IMR-90 (cell line): Measurements from ENCODE around the gene SLC7A9. TPM values are rescaled to one million over a fixed set of nuclear protein-coding genes. Genes with fewer than 3 reads are reported as not detected.

ENCODE experiments used
- ATAC-seq: fragments of 200-7000 bp; cut with Tn5 transposase; 2 replicates; pipeline ENCODE4 v1.9.1; 2020; ENCODE audit warnings: low read depth, mild to moderate bottlenecking, moderate library complexity
- BruUV-seq: library from RNA; stranded (reverse); fragments of 400-500 nt; replicated peaks from 2 replicates; lab custom pipeline; 2021; lab: Mats Ljungman, UMichigan
- CTCF ChIA-PET: fragments of 300-600 bp; formaldehyde crosslinking; extraction: SDS; loops from one replicate; lab custom pipeline; 2021; ENCODE audit warnings: antibody characterized with exemption; lab: Yijun Ruan, JAX
- POLR2A ChIA-PET: fragments of 300-600 bp; sonication (Branson Sonifier 250); formaldehyde crosslinking; loops from one replicate; lab custom pipeline; 2022; ENCODE audit warnings: antibody characterized with exemption; ENCODE audit not compliant: unreplicated experiment; lab: Charles Lee
- DNase-seq: peaks from one replicate; pipeline ENCODE4 v3.0.0; 2013
- H2AFZ ChIP-seq: replicated peaks from 2 replicates; pipeline ENCODE3; 2013; ENCODE audit warnings: low read length, mild to moderate bottlenecking; ENCODE audit not compliant: poor library complexity
- H2AK5ac ChIP-seq: 2 replicates; pipeline ENCODE4 v1.6.1; 2013; ENCODE audit warnings: low read depth, low read length, inconsistent platforms
- H2AK9ac ChIP-seq: replicated peaks from 2 replicates; pipeline ENCODE3; 2013; ENCODE audit warnings: mild to moderate bottlenecking, low read depth, low read length, moderate library complexity; ENCODE audit not compliant: poor library complexity
- H2BK120ac ChIP-seq: 2 replicates; pipeline ENCODE4 v1.6.1; 2013; ENCODE audit warnings: low read depth, low read length, inconsistent platforms
- H2BK15ac ChIP-seq: 3 replicates; pipeline ENCODE4 v1.6.1; 2013; ENCODE audit warnings: low read depth, low read length, inconsistent platforms
- H2BK20ac ChIP-seq: 2 replicates; pipeline ENCODE4 v1.6.1; 2013; ENCODE audit warnings: low read depth, mild to moderate bottlenecking, inconsistent platforms, low read length, moderate library complexity
- H2BK5ac ChIP-seq: 2 replicates; pipeline ENCODE4 v1.6.1; 2013; ENCODE audit warnings: mild to moderate bottlenecking, low read depth, low read length, inconsistent platforms; ENCODE audit not compliant: poor library complexity, severe bottlenecking
- H3K14ac ChIP-seq: replicated peaks from 2 replicates; pipeline ENCODE4 v1.6.1; 2013; ENCODE audit warnings: low read depth, low read length, inconsistent platforms
- H3K18ac ChIP-seq: 2 replicates; pipeline ENCODE4 v1.6.1; 2013; ENCODE audit warnings: low read depth, low read length, control low read depth
- H3K23ac ChIP-seq: 2 replicates; pipeline ENCODE4 v1.6.1; 2013; ENCODE audit warnings: low read depth, low read length, inconsistent platforms
- H3K27ac ChIP-seq: 2 replicates; pipeline ENCODE4 v1.5.1; 2013; ENCODE audit warnings: mild to moderate bottlenecking, control low read depth, low read length; ENCODE audit not compliant: insufficient read depth
- H3K27me3 ChIP-seq: 2 replicates; pipeline ENCODE4 v1.6.1; 2013; ENCODE audit warnings: low read length; ENCODE audit not compliant: control insufficient read depth, insufficient read depth
- H3K36me3 ChIP-seq: 2 replicates; pipeline ENCODE4 v1.6.1; 2013; ENCODE audit warnings: low read length, mixed read lengths; ENCODE audit not compliant: control insufficient read depth, insufficient read depth
- H3K4ac ChIP-seq: 2 replicates; pipeline ENCODE4 v1.6.1; 2013; ENCODE audit warnings: low read depth, low read length, inconsistent platforms
- H3K4me1 ChIP-seq: 2 replicates; pipeline ENCODE4 v1.6.1; 2013; ENCODE audit warnings: low read length, mixed read lengths; ENCODE audit not compliant: control insufficient read depth, insufficient read depth
- H3K4me2 ChIP-seq: 2 replicates; pipeline ENCODE4 v1.6.1; 2013; ENCODE audit warnings: low read depth, mild to moderate bottlenecking, control low read depth, low read length, moderate library complexity
- H3K4me3 ChIP-seq: 2 replicates; pipeline ENCODE4 v1.5.1; 2013; ENCODE audit warnings: low read depth, mild to moderate bottlenecking, control low read depth, low read length, moderate library complexity; ENCODE audit not compliant: insufficient read depth
- H3K56ac ChIP-seq: 2 replicates; pipeline ENCODE4 v1.6.1; 2013; ENCODE audit warnings: low read length, inconsistent platforms; ENCODE audit not compliant: insufficient read depth; ENCODE audit errors: extremely low read depth
- H3K79me1 ChIP-seq, 2 experiments: 2 replicates each; pipeline ENCODE4 v1.6.1; 2013; ENCODE audit warnings: low read length in 2 of 2, inconsistent platforms in 1 of 2, low read depth in 1 of 2
- H3K9ac ChIP-seq: 2 replicates; pipeline ENCODE4 v1.6.1; 2013; ENCODE audit warnings: low read depth, low read length, control low read depth
- H3K9me1 ChIP-seq: 2 replicates; pipeline ENCODE4 v1.6.1; 2013; ENCODE audit warnings: low read length, inconsistent platforms; ENCODE audit not compliant: insufficient read depth
- H3K9me3 ChIP-seq: 2 replicates; pipeline ENCODE4 v1.6.1; 2013; ENCODE audit warnings: low read length; ENCODE audit not compliant: control insufficient read depth, insufficient read depth
- H4K20me1 ChIP-seq: 2 replicates; pipeline ENCODE4 v1.6.1; 2013; ENCODE audit warnings: low read length, inconsistent platforms; ENCODE audit not compliant: insufficient read depth
- H4K5ac ChIP-seq: 2 replicates; pipeline ENCODE4 v1.6.1; 2013; ENCODE audit warnings: mild to moderate bottlenecking, low read depth, low read length, control low read depth
- H4K8ac ChIP-seq, 2 experiments: 2 replicates each; pipeline ENCODE4 v1.6.1; 2013; ENCODE audit warnings: low read depth in 2 of 2, low read length in 2 of 2, control low read depth in 1 of 2, inconsistent platforms in 1 of 2
- H4K91ac ChIP-seq: 2 replicates; pipeline ENCODE4 v1.6.1; 2013; ENCODE audit warnings: low read depth, low read length, inconsistent platforms; ENCODE audit not compliant: insufficient read depth
- BHLHE40 ChIP-seq: fragments of 150-350 bp; IDR thresholded peaks from 2 replicates; pipeline ENCODE4 v1.6.1; 2016; ENCODE audit warnings: mild to moderate bottlenecking, low read depth, low read length
- CEBPB ChIP-seq: IDR thresholded peaks from 2 replicates; pipeline ENCODE4 v1.6.1; 2012; ENCODE audit warnings: low read depth, low read length, improper control_type of control experiment
- CHD1 ChIP-seq: IDR thresholded peaks from 2 replicates; pipeline ENCODE4 v1.6.1; 2012; ENCODE audit warnings: low read depth, low read length, improper control_type of control experiment
- ELK1 ChIP-seq: fragments of 150-350 bp; IDR thresholded peaks from 2 replicates; pipeline ENCODE4 v1.6.1; 2016; ENCODE audit warnings: low read depth, mild to moderate bottlenecking, low read length, moderate library complexity, borderline replicate concordance
- FOS ChIP-seq: fragments of 150-350 bp; IDR thresholded peaks from 2 replicates; pipeline ENCODE4 v1.6.1; 2016; ENCODE audit warnings: low read depth, low read length
- MAFK ChIP-seq: IDR thresholded peaks from 2 replicates; pipeline ENCODE4 v1.6.1; 2012; ENCODE audit warnings: low read depth, low read length, improper control_type of control experiment
- MAZ ChIP-seq: IDR thresholded peaks from 2 replicates; pipeline ENCODE4 v1.6.1; 2012; ENCODE audit warnings: low read depth, mild to moderate bottlenecking, low read length, improper control_type of control experiment, moderate library complexity, borderline replicate concordance
- MXI1 ChIP-seq: IDR thresholded peaks from 2 replicates; pipeline ENCODE4 v1.6.1; 2012; ENCODE audit warnings: low read depth, mild to moderate bottlenecking, low read length, moderate library complexity, borderline replicate concordance
- NFE2L2 ChIP-seq: fragments of 150-350 bp; IDR thresholded peaks from 2 replicates; pipeline ENCODE4 v1.6.1; 2016; ENCODE audit warnings: low read depth, mild to moderate bottlenecking, low read length
- POLR2A ChIP-seq: IDR thresholded peaks from 2 replicates; pipeline ENCODE4 v1.6.1; 2012; ENCODE audit warnings: mild to moderate bottlenecking, low read depth, low read length
- RAD21 ChIP-seq: IDR thresholded peaks from 2 replicates; pipeline ENCODE4 v1.6.1; 2012; ENCODE audit warnings: low read length, improper control_type of control experiment
- RCOR1 ChIP-seq: IDR thresholded peaks from 2 replicates; pipeline ENCODE4 v1.6.1; 2012; ENCODE audit warnings: mild to moderate bottlenecking, low read length, improper control_type of control experiment; ENCODE audit not compliant: insufficient replicate concordance
- RFX5 ChIP-seq: IDR thresholded peaks from 2 replicates; pipeline ENCODE4 v1.8.0; 2012; ENCODE audit warnings: low read depth, mild to moderate bottlenecking, low read length, moderate library complexity
- SMC3 ChIP-seq: fragments of 150-350 bp; IDR thresholded peaks from 2 replicates; pipeline ENCODE4 v1.6.1; 2016; ENCODE audit warnings: low read depth, mild to moderate bottlenecking, antibody characterized with exemption, low read length, moderate library complexity
- USF2 ChIP-seq: fragments of 150-350 bp; IDR thresholded peaks from 2 replicates; pipeline ENCODE4 v1.6.1; 2017; ENCODE audit warnings: mild to moderate bottlenecking, antibody characterized with exemption, low read length, low read depth
- WGBS, 2 experiments: methylation state at CpG; one replicate each; pipeline versions ENCODE4 v1.1.5 to v1.1.7; 2013; ENCODE audit warnings: missing lambda C conversion rate in 2 of 2; ENCODE audit not compliant: insufficient read length in 1 of 2; ENCODE audit errors: extremely low coverage in 2 of 2; 5-methylcytosine and 5-hydroxymethylcytosine counted together
- dilution Hi-C: fragments of 300-500 bp; cut with HindIII; formaldehyde crosslinking; loops from one replicate; pipeline ENCODE4 v1.14.3; 2018; ENCODE audit warnings: low sequenced_read_pairs; ENCODE audit not compliant: unreplicated experiment
- in situ Hi-C: fragments of 300-500 bp; cut with MboI; formaldehyde crosslinking; loops from 3 replicates; pipeline ENCODE4 v1.14.3; 2019; ENCODE audit warnings: low sequenced_read_pairs, inconsistent platforms, mixed read lengths
- intact Hi-C: fragments of 100-400 bp; cut with micrococcal nuclease; formaldehyde crosslinking; loops from 2 replicates; pipeline ENCODE4 v1.10.0; 2022
- polyA plus RNA-seq, 3 experiments: library from polyadenylated mRNA; depleted of rRNA; stranded (reverse); fragments of >200 nt; gene quantifications; 2 replicates each; pipeline ENCODE4 v1.2.3, GENCODE V29; 2012; ENCODE audit warnings: low replicate concordance in 1 of 3
- total RNA-seq: library from RNA; depleted of rRNA; stranded (reverse); fragments of >200 nt; gene quantifications from 2 replicates; pipeline ENCODE4 v1.2.3, GENCODE V29; 2012

Gene SLC7A9
- total and polyA plus RNA-seq, 2 of the 4 experiments (the other 2 are of a cell fraction) = not detected

- in situ Hi-C loops (no loop called here), dilution Hi-C loops (no loop called here), intact Hi-C loops (no loop called here)
- Histone ChIP-seq H3K4me3 (no peak overlapping the region), H2BK120ac (no peak overlapping the region), H3K4me1 (no peaks in the 10 kb centered on the region), H4K8ac (no peak overlapping the region), H4K5ac (no peak overlapping the region), H2AK5ac (no peak overlapping the region), H3K18ac (no peak overlapping the region), H2BK15ac (no peak overlapping the region), H3K4ac (no peak overlapping the region), H2BK20ac (no peak overlapping the region), H3K14ac (no peak overlapping the region), H3K9ac (no peak overlapping the region), H4K20me1 (no peaks in the 10 kb centered on the region), H3K27me3 (no peaks in the 10 kb centered on the region), H3K4me2 (no peak overlapping the region), H3K27ac (no peak overlapping the region), H2AFZ (no peak overlapping the region), H3K23ac (no peak overlapping the region), H3K9me1 (no peaks in the 10 kb centered on the region), H3K56ac (no peak overlapping the region), H2BK5ac (no peak overlapping the region), H2AK9ac (no peak overlapping the region), H3K79me1 (peaks cover 0 to 6% of the 10 kb centered on the region in 2 experiments; a peak in 1 of 4 replicates), H3K36me3 (peaks cover 10% of the 10 kb centered on the region), H3K9me3 (peaks cover 3% of the 10 kb centered on the region), H4K91ac (no peak overlapping the region)
- TF ChIP-seq RCOR1 (no peak), CEBPB (no peak), SMC3 (no peak), ELK1 (no peak), USF2 (no peak), NFE2L2 (no peak), MAFK (no peak), FOS (no peak), CHD1 (no peak), MAZ (no peak), MXI1 (no peak), RFX5 (no peak), POLR2A (no peak), RAD21 (no peak), BHLHE40 (no peak)
- WGBS, 2 experiments = no CpG with 5 or more reads among the region's 1 CpG
- ATAC-seq (peak; percentile 29; the same call in 1 of the 2 replicates), DNase-seq (peak; percentile 39)
- POLR2A ChIA-PET = no interaction called here
- CTCF ChIA-PET = interaction anchor here (0.6 kb wide), 1 partner anchor 21 kb away, joined by 3 read pairs; no protein-coding TSS in a partner anchor
- BruUV-seq = no TSS peak
Measured at GRCh38 chr19:32896516-32897214, 27.1 kb upstream of the SLC7A9 start.
